ENCODE data around the gene ALCAM. TPM values are rescaled to one million over a fixed set of nuclear protein-coding genes. Genes with fewer than 3 reads are reported as not detected.

The ALCAM gene
- total RNA-seq, 2 donors from 2014 or later: 32.2 to 91.2 TPM

- TF ChIP-seq POLR2A (IDR thresholded peaks at IDR 0.05) (no peak), POLR2AphosphoS5 (IDR thresholded peaks at IDR 0.05) (no peak)
- TF ChIP-seq, protein P1, sequence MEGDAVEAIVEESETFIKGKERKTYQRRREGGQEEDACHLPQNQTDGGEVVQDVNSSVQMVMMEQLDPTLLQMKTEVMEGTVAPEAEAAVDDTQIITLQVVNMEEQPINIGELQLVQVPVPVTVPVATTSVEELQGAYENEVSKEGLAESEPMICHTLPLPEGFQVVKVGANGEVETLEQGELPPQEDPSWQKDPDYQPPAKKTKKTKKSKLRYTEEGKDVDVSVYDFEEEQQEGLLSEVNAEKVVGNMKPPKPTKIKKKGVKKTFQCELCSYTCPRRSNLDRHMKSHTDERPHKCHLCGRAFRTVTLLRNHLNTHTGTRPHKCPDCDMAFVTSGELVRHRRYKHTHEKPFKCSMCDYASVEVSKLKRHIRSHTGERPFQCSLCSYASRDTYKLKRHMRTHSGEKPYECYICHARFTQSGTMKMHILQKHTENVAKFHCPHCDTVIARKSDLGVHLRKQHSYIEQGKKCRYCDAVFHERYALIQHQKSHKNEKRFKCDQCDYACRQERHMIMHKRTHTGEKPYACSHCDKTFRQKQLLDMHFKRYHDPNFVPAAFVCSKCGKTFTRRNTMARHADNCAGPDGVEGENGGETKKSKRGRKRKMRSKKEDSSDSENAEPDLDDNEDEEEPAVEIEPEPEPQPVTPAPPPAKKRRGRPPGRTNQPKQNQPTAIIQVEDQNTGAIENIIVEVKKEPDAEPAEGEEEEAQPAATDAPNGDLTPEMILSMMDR (IDR thresholded peaks at IDR 0.05): no peak
- Histone ChIP-seq H3K27ac (no peak overlapping the region), H3K36me3 (no peaks in the 10 kb centered on the region), H3K4me1 (replicated peaks) (no peaks in the 10 kb centered on the region), H3K9me3 (no peaks in the 10 kb centered on the region), H3K27me3 (replicated peaks; ENCODE audit: insufficient read depth) (no peaks in the 10 kb centered on the region), H3K4me3 (no peak overlapping the region)
- DNase-seq (ENCODE audit: low spot score): no peak
- WGBS: 72% methylated on average over 4 of the region's 4 CpGs
- intact Hi-C loops (cut with DNase I): no loop called here
These were observed 130.7 kb downstream of the ALCAM start for GRCh38 chr3:105497386-105497785.

- Histone ChIP-seq H3K36me3 (no peaks in the 10 kb centered on the region), H3K4me3 (no peak overlapping the region), H3K27ac (no peak overlapping the region), H3K9me3 (no peaks in the 10 kb centered on the region), H3K4me1 (replicated peaks) (no peaks in the 10 kb centered on the region), H3K27me3 (replicated peaks; ENCODE audit: insufficient read depth) (no peaks in the 10 kb centered on the region)
- TF ChIP-seq POLR2AphosphoS5 (IDR thresholded peaks at IDR 0.05) (no peak), POLR2A (IDR thresholded peaks at IDR 0.05) (no peak)
- TF ChIP-seq, protein P1 (IDR thresholded peaks at IDR 0.05): no peak
- WGBS: 0% methylated on average over 1 of the region's 1 CpG
- DNase-seq (ENCODE audit: low spot score): no peak
- intact Hi-C loops (cut with DNase I): no loop called here
These were observed 133.3 kb downstream of the ALCAM start for GRCh38 chr3:105499961-105500360.

DNA sequence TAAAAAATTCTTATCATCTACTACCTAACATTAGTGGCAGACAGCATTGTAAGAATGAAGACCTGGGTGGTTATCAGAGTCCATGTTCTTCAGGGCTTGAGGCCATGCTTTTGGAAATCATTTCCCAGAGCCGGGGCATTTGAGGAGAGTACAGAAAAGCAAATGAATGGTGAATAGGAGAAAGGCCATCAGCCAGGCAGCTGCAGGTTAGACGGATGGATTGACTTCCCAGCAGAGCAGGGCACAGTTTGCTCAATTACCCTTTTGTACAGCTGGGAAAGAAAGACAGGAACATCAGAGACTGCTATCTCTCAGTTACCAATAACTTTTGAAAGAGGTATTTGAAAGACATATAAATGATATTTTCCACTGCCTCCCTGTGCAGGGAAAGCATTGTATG lies 135.6 kb downstream of the ALCAM start:
- no peaks in the 10 kb centered on the region for H3K36me3 ChIP-seq
- no peak overlapping the region for H3K27ac ChIP-seq
- H3K9me3 ChIP-seq: no peaks in the 10 kb centered on the region
- intact Hi-C loops (cut with DNase I): no loop called here
- H3K4me1 ChIP-seq (replicated peaks): no peaks in the 10 kb centered on the region
- DNase-seq (ENCODE audit: low spot score): no peak
- 85% methylated on average over 2 of the region's 2 CpGs for WGBS
- TF ChIP-seq POLR2AphosphoS5 (IDR thresholded peaks at IDR 0.05): no peak
- TF ChIP-seq, protein P1 (IDR thresholded peaks at IDR 0.05): no peak
- no peak for TF ChIP-seq POLR2A (IDR thresholded peaks at IDR 0.05)
- H3K27me3 ChIP-seq (replicated peaks; ENCODE audit: insufficient read depth): no peaks in the 10 kb centered on the region
- H3K4me3 ChIP-seq: no peak overlapping the region

DNA sequence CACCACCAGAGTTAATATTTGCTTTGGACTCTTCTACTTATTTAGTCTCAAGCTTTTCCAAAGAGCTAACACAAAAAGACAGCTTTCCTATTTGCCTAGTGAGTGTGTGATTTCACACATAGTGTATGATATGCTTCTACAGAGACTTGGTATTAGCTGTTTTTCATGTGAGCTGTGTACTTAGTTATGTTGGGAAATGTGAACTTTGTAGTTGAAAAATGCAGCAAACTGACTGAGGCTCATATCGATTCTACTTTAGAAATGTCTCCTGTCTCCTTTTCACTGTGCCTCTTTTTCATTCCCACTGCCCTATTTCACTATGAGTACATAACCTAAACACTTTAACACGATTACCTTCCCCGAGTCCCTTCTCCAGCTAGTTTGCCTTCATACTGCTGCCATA lies 136.5 kb downstream of the ALCAM start:
- TF ChIP-seq POLR2AphosphoS5 (IDR thresholded peaks at IDR 0.05): no peak
- TF ChIP-seq, protein P1 (IDR thresholded peaks at IDR 0.05): no peak
- no peak for TF ChIP-seq POLR2A (IDR thresholded peaks at IDR 0.05)
- Histone ChIP-seq H3K4me3 (no peak overlapping the region), H3K27me3 (replicated peaks; ENCODE audit: insufficient read depth) (no peaks in the 10 kb centered on the region), H3K36me3 (no peaks in the 10 kb centered on the region), H3K27ac (no peak overlapping the region), H3K4me1 (replicated peaks) (no peaks in the 10 kb centered on the region), H3K9me3 (no peaks in the 10 kb centered on the region)
- no peak for DNase-seq (ENCODE audit: low spot score)
- intact Hi-C loops (cut with DNase I): no loop called here
- WGBS: 38% methylated on average over 3 of the region's 3 CpGs

GRCh38 chr3:105504440-105504951 lies 137.8 kb downstream of the ALCAM start:
- Histone ChIP-seq H3K4me1 (replicated peaks) (no peaks in the 10 kb centered on the region), H3K36me3 (no peaks in the 10 kb centered on the region), H3K9me3 (no peaks in the 10 kb centered on the region), H3K4me3 (no peak overlapping the region), H3K27me3 (replicated peaks; ENCODE audit: insufficient read depth) (no peaks in the 10 kb centered on the region), H3K27ac (no peak overlapping the region)
- no peak for DNase-seq (ENCODE audit: low spot score)
- 92% methylated on average over 13 of the region's 13 CpGs for WGBS
- intact Hi-C loops (cut with DNase I): no loop called here
- no peak for TF ChIP-seq POLR2AphosphoS5 (IDR thresholded peaks at IDR 0.05)
- no peak for TF ChIP-seq POLR2A (IDR thresholded peaks at IDR 0.05)
- TF ChIP-seq, protein P1 (IDR thresholded peaks at IDR 0.05): no peak
